ENCODE data around the gene PELI2. TPM values are rescaled to one million over a fixed set of nuclear protein-coding genes. Genes with fewer than 3 reads are reported as not detected.

PELI2 gene
- total RNA-seq, 4 donors from 2014 or later, result 2.5 to 5.8 (median 4.2) TPM

- H3K36me3 ChIP-seq, result no peaks in the 10 kb centered on the region
- DNase-seq (peak; percentile 18 to 21), ATAC-seq (no peak)
- in situ Hi-C loops (cut with MboI; ENCODE audit: low sequenced_read_pairs in 4 of 4), result no loop called here
- peaks cover 23 to 44% of the 10 kb centered on the region in 2 donors for H3K4me1 ChIP-seq
- intact Hi-C loops (cut with DNase I; ENCODE audit: low total_unique reads), result no loop called here
- no peak overlapping the region for H3K27ac ChIP-seq
- no peak overlapping the region for H3K4me3 ChIP-seq
- H3K27me3 ChIP-seq, result no peaks in the 10 kb centered on the region
- no peaks in the 10 kb centered on the region for H3K9me3 ChIP-seq
- no peak for TF ChIP-seq CTCF (IDR thresholded peaks at IDR 0.05 in 4 of 5, conservative IDR thresholded peaks at IDR 0.05 in 1 of 5)
- TF ChIP-seq POLR2A (IDR thresholded peaks at IDR 0.05), result no peak
Observed at GRCh38 chr14:56216626-56217379, 98.6 kb downstream of the PELI2 start.

DNA sequence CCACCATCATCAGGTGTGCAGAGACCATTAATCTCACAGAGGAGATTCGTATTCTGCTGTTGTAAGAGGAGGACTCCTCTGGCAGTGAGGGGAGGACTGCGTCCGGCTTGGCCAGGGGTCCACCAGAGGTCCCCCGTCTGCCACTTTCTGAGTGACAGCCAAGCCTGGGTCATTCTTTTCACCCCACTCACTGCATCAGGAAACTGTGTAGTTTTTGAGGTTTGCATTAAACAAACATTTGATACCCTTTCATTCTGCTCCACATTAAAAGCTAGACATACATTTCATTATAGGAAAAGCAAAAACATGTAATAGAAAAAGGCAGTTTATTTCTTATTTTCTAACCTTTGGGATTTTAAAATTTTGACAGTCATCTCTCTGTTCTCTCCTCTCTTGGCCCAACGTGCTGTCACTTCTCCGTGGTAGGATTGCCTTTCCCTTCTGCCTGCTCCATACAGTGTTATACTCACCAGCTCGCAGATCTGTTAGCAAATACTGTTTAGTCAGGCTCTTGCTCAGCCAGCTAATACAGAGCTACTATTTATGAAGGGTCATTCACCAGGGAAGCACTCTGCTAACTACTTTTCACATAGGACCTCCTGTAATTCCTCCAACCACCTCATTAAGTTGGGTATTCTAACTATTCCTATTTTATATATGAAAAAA lies 99.3 kb downstream of the PELI2 start:
- Histone ChIP-seq H3K27me3 (no peaks in the 10 kb centered on the region), H3K4me1 (peaks cover 23 to 44% of the 10 kb centered on the region in 2 donors), H3K36me3 (no peaks in the 10 kb centered on the region), H3K27ac (no peak overlapping the region), H3K9me3 (no peaks in the 10 kb centered on the region), H3K4me3 (no peak overlapping the region)
- ATAC-seq, result no peak
- intact Hi-C loops (cut with DNase I; ENCODE audit: low total_unique reads) (no loop called here), in situ Hi-C loops (cut with MboI; ENCODE audit: low sequenced_read_pairs in 4 of 4) (no loop called here)
- DNase-seq, result no peak
- TF ChIP-seq POLR2A (IDR thresholded peaks at IDR 0.05) (no peak), CTCF (IDR thresholded peaks at IDR 0.05 in 4 of 5, conservative IDR thresholded peaks at IDR 0.05 in 1 of 5) (no peak)

DNA sequence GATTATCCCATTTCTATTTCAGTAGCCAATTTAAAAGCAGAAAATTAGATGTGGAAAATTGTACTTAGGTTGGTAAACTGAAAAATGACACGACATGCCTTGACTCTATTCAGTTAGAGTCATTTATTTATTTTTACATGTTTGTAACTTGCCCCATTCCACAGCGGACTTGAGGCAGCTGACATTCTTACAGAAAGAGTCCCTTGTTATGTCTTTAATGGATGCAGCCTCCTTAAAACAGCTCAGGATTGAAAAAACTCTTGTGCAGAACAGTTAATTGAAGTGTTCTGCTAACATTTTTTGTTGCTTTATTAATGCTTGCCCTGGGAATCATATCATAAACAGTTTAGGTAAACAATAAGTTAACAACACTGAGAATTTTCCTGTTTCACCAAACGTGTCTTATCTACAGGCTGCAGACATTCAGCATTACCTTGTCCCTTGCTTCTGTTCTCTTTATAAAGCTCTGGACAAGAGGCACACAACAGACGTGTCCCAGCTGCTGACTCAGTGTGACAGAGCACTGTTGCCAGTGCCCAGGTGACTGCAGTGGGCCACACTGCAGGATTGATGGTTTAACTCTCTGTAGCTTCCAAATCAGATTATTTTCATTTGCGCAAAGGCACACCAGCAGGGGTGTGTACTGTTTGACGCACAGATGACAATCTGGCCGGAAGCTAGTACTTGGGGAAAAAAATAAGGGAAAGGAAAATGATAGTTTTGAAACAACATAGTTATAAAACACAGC lies 101.6 kb downstream of the PELI2 start:
- Histone ChIP-seq H3K27ac (peak overlapping the region in 1 of 4 donors; percentile 14), H3K9me3 (no peaks in the 10 kb centered on the region), H3K36me3 (no peaks in the 10 kb centered on the region), H3K27me3 (no peaks in the 10 kb centered on the region), H3K4me1 (peaks cover 23 to 44% of the 10 kb centered on the region in 2 donors), H3K4me3 (no peak overlapping the region)
- no peak for ATAC-seq
- no peak for TF ChIP-seq POLR2A (IDR thresholded peaks at IDR 0.05)
- TF ChIP-seq CTCF (IDR thresholded peaks at IDR 0.05 in 4 of 5, conservative IDR thresholded peaks at IDR 0.05 in 1 of 5), result no peak
- in situ Hi-C loops (cut with MboI; ENCODE audit: low sequenced_read_pairs in 4 of 4) (no loop called here), intact Hi-C loops (cut with DNase I; ENCODE audit: low total_unique reads) (no loop called here)
- DNase-seq, result no peak

- no peaks in the 10 kb centered on the region for H3K36me3 ChIP-seq
- no peak for TF ChIP-seq CTCF (IDR thresholded peaks at IDR 0.05 in 4 of 5, conservative IDR thresholded peaks at IDR 0.05 in 1 of 5)
- TF ChIP-seq POLR2A (IDR thresholded peaks at IDR 0.05), result no peak
- peak overlapping the region in 1 of 4 donors; percentile 10 for H3K27ac ChIP-seq
- no peak for ATAC-seq
- no peak overlapping the region for H3K4me3 ChIP-seq
- no peaks in the 10 kb centered on the region for H3K9me3 ChIP-seq
- in situ Hi-C loops (cut with MboI; ENCODE audit: low sequenced_read_pairs in 4 of 4), result no loop called here
- H3K27me3 ChIP-seq, result no peaks in the 10 kb centered on the region
- DNase-seq, result no peak
- intact Hi-C loops (cut with DNase I; ENCODE audit: low total_unique reads), result no loop called here
- H3K4me1 ChIP-seq, result peaks cover 21 to 36% of the 10 kb centered on the region in 2 donors
Observed at GRCh38 chr14:56221382-56222128, 103.3 kb downstream of the PELI2 start.
